Liver (tissue), 9 donors: ENCODE data around the gene RPS2. TPM values are rescaled to one million over a fixed set of nuclear protein-coding genes. Genes with fewer than 3 reads are reported as not detected.

Experiments used
- DNase-seq: peaks from one replicate; pipeline ENCODE4 v3.0.0-alpha.2; 2017; ENCODE audit warnings: low spot score
- H3K27ac ChIP-seq, 2 donors: one replicate each; pipeline ENCODE4 v1.7.0; 2013; ENCODE audit warnings: inconsistent platforms in 2 of 2, low read length in 2 of 2, control low read depth in 1 of 2, low read depth in 1 of 2, mild to moderate bottlenecking in 1 of 2
- H3K27me3 ChIP-seq, 4 donors: one replicate each; pipeline versions ENCODE4 v1.6.1 to v1.7.0; 2013; ENCODE audit warnings: low read length in 3 of 4, inconsistent platforms in 1 of 4, mild to moderate bottlenecking in 1 of 4, moderate library complexity in 1 of 4; ENCODE audit not compliant: control insufficient read depth in 4 of 4, insufficient read depth in 4 of 4
- H3K36me3 ChIP-seq, 4 donors: one replicate each; pipeline versions ENCODE4 v1.6.1 to v1.7.0; 2013; ENCODE audit warnings: low read length in 3 of 4, mild to moderate bottlenecking in 3 of 4, low read depth in 1 of 4, moderate library complexity in 1 of 4; ENCODE audit not compliant: control insufficient read depth in 4 of 4, insufficient read depth in 3 of 4
- H3K4me1 ChIP-seq, 4 donors: one replicate each; pipeline versions ENCODE4 v1.6.1 to v1.7.0; 2013; ENCODE audit warnings: low read length in 3 of 4, mild to moderate bottlenecking in 3 of 4, moderate library complexity in 1 of 4; ENCODE audit not compliant: control insufficient read depth in 4 of 4, insufficient read depth in 4 of 4
- H3K4me3 ChIP-seq, 3 donors: one replicate each; pipeline versions ENCODE4 v1.6.1 to v1.7.0; 2013; ENCODE audit warnings: low read length in 3 of 3, control low read depth in 1 of 3, low read depth in 1 of 3, mild to moderate bottlenecking in 1 of 3
- H3K9ac ChIP-seq, 2 donors: one replicate each; pipeline ENCODE4 v1.7.0; 2013; ENCODE audit warnings: low read length in 2 of 2, mild to moderate bottlenecking in 2 of 2, moderate library complexity in 2 of 2, control low read depth in 1 of 2, low read depth in 1 of 2
- H3K9me3 ChIP-seq, 4 donors: one replicate each; pipeline versions ENCODE4 v1.6.1 to v1.7.0; 2013; ENCODE audit warnings: low read length in 3 of 4; ENCODE audit not compliant: control insufficient read depth in 4 of 4
- FOXA1 ChIP-seq: IDR thresholded peaks from 2 replicates; pipeline ENCODE4 v1.6.1; 2016; ENCODE audit warnings: antibody characterized with exemption
- FOXA2 ChIP-seq: IDR thresholded peaks from 2 replicates; pipeline ENCODE4 v1.6.1; 2016; ENCODE audit warnings: antibody characterized with exemption
- GABPA ChIP-seq, 2 donors: IDR thresholded peaks in 1 of 2; conservative IDR thresholded peaks in 1 of 2; 2 replicates each; pipeline ENCODE4 v1.6.1; 2016; ENCODE audit warnings: antibody characterized with exemption in 2 of 2, mild to moderate bottlenecking in 1 of 2, moderate library complexity in 1 of 2
- HNF4G ChIP-seq: IDR thresholded peaks from 2 replicates; pipeline ENCODE4 v1.6.1; 2016; ENCODE audit warnings: antibody characterized with exemption
- RXRA ChIP-seq, 2 donors: IDR thresholded peaks; 2 replicates each; pipeline ENCODE4 v1.6.1; 2017 to 2018; ENCODE audit warnings: antibody characterized with exemption in 2 of 2, mild to moderate bottlenecking in 1 of 2
- YY1 ChIP-seq: IDR thresholded peaks from 2 replicates; pipeline ENCODE4 v1.6.1; 2016; ENCODE audit warnings: antibody characterized with exemption, mild to moderate bottlenecking
- WGBS: extraction: QIAGEN DNeasy Blood & Tissue Kit; methylation state at CpG from one replicate; pipeline ENCODE4 v1.1.7; 2013; 5-methylcytosine and 5-hydroxymethylcytosine counted together
- polyA plus RNA-seq, 2 donors: library from polyadenylated mRNA; stranded (reverse) in 1 of 2; unstranded in 1 of 2; fragments of 200-250 nt in 1 of 2; fragments of >200 nt in 1 of 2; fragmentation: Nextera tagmentation in 1 of 2; extraction: Ambion mirVana in 1 of 2; gene quantifications; one replicate each; pipeline versions ENCODE4 v1.2.1 to v1.2.3, GENCODE V29; 2013 to 2015
- total RNA-seq, 2 donors: library from RNA; depleted of rRNA; stranded (reverse); fragments of >200 nt; gene quantifications; one replicate each; pipeline ENCODE4 v1.2.3, GENCODE V29; 2014
- TF ChIP-seq, protein P1 (sequence below): IDR thresholded peaks from 2 replicates; pipeline ENCODE4 v1.6.1; 2016; ENCODE audit warnings: antibody characterized with exemption, mild to moderate bottlenecking
- TF ChIP-seq, protein P2 (sequence below): fragments of 150-350 bp; IDR thresholded peaks from 2 replicates; pipeline ENCODE4 v1.5.1; 2017; ENCODE audit warnings: improper control_type of control experiment, low read depth, low read length; ENCODE audit not compliant: missing input control
- TF ChIP-seq, protein P3 (sequence below): IDR thresholded peaks from 2 replicates; pipeline ENCODE4 v1.6.1; 2016; ENCODE audit warnings: antibody characterized with exemption
- donor health status: healthy.
- donor health status: healthy.
- donor health status: healthy.
- donor health status: healthy.
- donor health status: healthy.

RPS2 gene
- total and polyA plus RNA-seq, 4 donors, result 524 to 1,440 (median 940) TPM

DNA sequence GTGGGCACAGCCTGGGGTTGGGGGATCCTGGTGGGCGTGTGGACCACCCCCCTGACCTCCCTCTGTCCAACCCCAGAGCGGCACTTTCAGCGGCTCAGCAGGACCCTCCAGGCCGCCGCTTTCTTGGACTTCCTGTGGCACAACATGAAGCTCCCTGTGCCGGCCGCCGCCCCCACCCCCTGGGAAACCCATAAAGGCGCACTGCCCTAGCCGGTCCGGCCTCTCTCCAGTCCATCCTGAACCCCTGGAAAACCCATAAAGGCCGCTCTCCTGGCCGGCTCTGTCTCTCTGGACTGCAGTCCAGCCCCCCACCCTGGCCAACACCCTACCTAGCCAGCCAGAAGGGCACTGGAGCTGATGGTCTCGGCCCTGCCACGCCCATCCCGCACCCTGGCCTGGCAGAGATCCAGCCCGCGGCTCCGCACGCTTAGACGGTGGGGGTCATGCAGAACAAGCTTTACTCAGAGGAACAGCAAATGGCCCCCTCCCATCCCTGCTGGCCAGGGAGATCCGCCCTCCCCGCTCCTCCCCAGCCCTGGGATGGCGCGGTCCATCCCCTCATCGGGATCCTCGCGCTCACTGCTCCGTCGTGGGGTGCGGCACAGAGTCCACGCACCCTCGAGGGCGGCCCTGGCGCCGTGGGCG, 14.0 kb upstream of the RPS2 start (continued):
- no peak for TF ChIP-seq HNF4G

DNA sequence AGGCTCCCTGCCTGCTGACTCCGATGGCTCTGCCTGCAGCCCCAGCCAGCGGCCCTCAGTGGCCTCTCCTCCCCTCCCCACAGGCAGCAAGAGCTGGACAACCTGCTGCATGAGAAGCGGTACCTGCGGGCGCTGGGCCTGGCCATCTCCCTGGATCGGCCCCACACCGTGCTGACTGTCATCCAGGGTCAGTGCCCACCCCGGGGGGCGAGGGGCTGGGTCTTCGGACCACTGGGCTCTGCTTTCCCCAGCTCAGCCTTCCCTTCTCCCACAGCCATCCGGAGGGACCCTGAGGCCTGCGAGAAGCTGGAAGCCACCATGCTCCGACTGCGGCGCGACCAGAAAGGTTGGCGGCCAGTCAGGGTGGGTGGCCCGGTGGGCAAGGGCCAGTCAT, 13.2 kb upstream of the RPS2 start:
- H3K36me3 ChIP-seq, result peaks cover 14 to 41% (median 16%) of the 10 kb centered on the region in 4 donors
- WGBS, result 95% methylated on average over 18 of the region's 18 CpGs
- no peak for DNase-seq

More for the DNA sequence above, 13.2 kb upstream of the RPS2 start:
- Histone ChIP-seq H3K9ac (no peak overlapping the region), H3K4me1 (peaks cover 2 to 20% (median 5%) of the 10 kb centered on the region in 4 donors), H3K27ac (no peak overlapping the region), H3K9me3 (no peaks in the 10 kb centered on the region), H3K27me3 (no peaks in the 10 kb centered on the region), H3K4me3 (no peak overlapping the region)
- TF ChIP-seq, protein P1, sequence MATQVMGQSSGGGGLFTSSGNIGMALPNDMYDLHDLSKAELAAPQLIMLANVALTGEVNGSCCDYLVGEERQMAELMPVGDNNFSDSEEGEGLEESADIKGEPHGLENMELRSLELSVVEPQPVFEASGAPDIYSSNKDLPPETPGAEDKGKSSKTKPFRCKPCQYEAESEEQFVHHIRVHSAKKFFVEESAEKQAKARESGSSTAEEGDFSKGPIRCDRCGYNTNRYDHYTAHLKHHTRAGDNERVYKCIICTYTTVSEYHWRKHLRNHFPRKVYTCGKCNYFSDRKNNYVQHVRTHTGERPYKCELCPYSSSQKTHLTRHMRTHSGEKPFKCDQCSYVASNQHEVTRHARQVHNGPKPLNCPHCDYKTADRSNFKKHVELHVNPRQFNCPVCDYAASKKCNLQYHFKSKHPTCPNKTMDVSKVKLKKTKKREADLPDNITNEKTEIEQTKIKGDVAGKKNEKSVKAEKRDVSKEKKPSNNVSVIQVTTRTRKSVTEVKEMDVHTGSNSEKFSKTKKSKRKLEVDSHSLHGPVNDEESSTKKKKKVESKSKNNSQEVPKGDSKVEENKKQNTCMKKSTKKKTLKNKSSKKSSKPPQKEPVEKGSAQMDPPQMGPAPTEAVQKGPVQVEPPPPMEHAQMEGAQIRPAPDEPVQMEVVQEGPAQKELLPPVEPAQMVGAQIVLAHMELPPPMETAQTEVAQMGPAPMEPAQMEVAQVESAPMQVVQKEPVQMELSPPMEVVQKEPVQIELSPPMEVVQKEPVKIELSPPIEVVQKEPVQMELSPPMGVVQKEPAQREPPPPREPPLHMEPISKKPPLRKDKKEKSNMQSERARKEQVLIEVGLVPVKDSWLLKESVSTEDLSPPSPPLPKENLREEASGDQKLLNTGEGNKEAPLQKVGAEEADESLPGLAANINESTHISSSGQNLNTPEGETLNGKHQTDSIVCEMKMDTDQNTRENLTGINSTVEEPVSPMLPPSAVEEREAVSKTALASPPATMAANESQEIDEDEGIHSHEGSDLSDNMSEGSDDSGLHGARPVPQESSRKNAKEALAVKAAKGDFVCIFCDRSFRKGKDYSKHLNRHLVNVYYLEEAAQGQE, result no peak
- TF ChIP-seq GABPA (IDR thresholded peaks at IDR 0.05 in 1 of 2, conservative IDR thresholded peaks at IDR 0.05 in 1 of 2) (no peak), YY1 (no peak), FOXA2 (no peak), FOXA1 (no peak), RXRA (IDR thresholded peaks at IDR 0.05) (no peak)
- TF ChIP-seq, protein P2, sequence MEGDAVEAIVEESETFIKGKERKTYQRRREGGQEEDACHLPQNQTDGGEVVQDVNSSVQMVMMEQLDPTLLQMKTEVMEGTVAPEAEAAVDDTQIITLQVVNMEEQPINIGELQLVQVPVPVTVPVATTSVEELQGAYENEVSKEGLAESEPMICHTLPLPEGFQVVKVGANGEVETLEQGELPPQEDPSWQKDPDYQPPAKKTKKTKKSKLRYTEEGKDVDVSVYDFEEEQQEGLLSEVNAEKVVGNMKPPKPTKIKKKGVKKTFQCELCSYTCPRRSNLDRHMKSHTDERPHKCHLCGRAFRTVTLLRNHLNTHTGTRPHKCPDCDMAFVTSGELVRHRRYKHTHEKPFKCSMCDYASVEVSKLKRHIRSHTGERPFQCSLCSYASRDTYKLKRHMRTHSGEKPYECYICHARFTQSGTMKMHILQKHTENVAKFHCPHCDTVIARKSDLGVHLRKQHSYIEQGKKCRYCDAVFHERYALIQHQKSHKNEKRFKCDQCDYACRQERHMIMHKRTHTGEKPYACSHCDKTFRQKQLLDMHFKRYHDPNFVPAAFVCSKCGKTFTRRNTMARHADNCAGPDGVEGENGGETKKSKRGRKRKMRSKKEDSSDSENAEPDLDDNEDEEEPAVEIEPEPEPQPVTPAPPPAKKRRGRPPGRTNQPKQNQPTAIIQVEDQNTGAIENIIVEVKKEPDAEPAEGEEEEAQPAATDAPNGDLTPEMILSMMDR, result no peak
- TF ChIP-seq, protein P3, sequence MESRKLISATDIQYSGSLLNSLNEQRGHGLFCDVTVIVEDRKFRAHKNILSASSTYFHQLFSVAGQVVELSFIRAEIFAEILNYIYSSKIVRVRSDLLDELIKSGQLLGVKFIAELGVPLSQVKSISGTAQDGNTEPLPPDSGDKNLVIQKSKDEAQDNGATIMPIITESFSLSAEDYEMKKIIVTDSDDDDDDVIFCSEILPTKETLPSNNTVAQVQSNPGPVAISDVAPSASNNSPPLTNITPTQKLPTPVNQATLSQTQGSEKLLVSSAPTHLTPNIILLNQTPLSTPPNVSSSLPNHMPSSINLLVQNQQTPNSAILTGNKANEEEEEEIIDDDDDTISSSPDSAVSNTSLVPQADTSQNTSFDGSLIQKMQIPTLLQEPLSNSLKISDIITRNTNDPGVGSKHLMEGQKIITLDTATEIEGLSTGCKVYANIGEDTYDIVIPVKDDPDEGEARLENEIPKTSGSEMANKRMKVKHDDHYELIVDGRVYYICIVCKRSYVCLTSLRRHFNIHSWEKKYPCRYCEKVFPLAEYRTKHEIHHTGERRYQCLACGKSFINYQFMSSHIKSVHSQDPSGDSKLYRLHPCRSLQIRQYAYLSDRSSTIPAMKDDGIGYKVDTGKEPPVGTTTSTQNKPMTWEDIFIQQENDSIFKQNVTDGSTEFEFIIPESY, result no peak
